PC-9 (cell line): ENCODE data around the gene RAD18. TPM values are rescaled to one million over a fixed set of nuclear protein-coding genes. Genes with fewer than 3 reads are reported as not detected.

Experiments
- BruUV-seq: library from RNA; stranded (reverse); fragments of 400-500 nt; replicated peaks from 2 replicates; lab custom pipeline; 2021; lab: Mats Ljungman, UMichigan
- CTCF ChIA-PET: fragments of 300-600 bp; sonication (Branson Sonifier 250); formaldehyde crosslinking; loops from one replicate; lab custom pipeline; 2022; ENCODE audit warnings: antibody characterized with exemption; lab: Charles Lee
- POLR2A ChIA-PET: fragments of 300-600 bp; sonication (Branson Sonifier 250); formaldehyde crosslinking; loops from one replicate; lab custom pipeline; 2022; ENCODE audit warnings: antibody characterized with exemption; ENCODE audit not compliant: unreplicated experiment; lab: Charles Lee
- DNase-seq, 2 experiments: peaks; one replicate each; pipeline versions ENCODE4 v3.0.0 to v3.0.0-alpha.2; 2015 to 2022; ENCODE audit warnings: mixed read lengths in 1 of 2
- H2AFZ ChIP-seq: fragments of 200-600 bp; sonication (generic); 2 replicates; pipeline ENCODE4 v1.8.1; 2017; ENCODE audit warnings: antibody characterized with exemption
- H3F3A ChIP-seq: fragments of 200-600 bp; sonication (generic); 2 replicates; pipeline ENCODE4 v1.8.1; 2017; ENCODE audit warnings: antibody characterized with exemption, mild to moderate bottlenecking, low read depth; ENCODE audit not compliant: insufficient read depth
- H3K27ac ChIP-seq: fragments of 200-600 bp; sonication (generic); 2 replicates; pipeline ENCODE4 v1.6.1; 2016; ENCODE audit warnings: mixed run types
- H3K27me3 ChIP-seq: fragments of 200-600 bp; sonication (generic); 2 replicates; pipeline ENCODE4 v1.6.1; 2016; ENCODE audit warnings: low read depth, mixed run types; ENCODE audit not compliant: insufficient read depth
- H3K36me3 ChIP-seq: fragments of 200-600 bp; sonication (generic); 2 replicates; pipeline ENCODE4 v1.6.1; 2016; ENCODE audit warnings: low read depth, mixed run types
- H3K4me1 ChIP-seq: fragments of 200-600 bp; sonication (generic); replicated peaks from 2 replicates; pipeline ENCODE4 v1.6.1; 2016; ENCODE audit warnings: mixed run types; ENCODE audit not compliant: insufficient read depth
- H3K4me2 ChIP-seq: fragments of 200-600 bp; sonication (generic); 2 replicates; pipeline ENCODE4 v1.6.1; 2017; ENCODE audit warnings: mixed run types
- H3K4me3 ChIP-seq: fragments of 200-600 bp; sonication (generic); 2 replicates; pipeline ENCODE4 v1.6.1; 2016; ENCODE audit warnings: mixed run types
- H3K79me2 ChIP-seq: fragments of 200-600 bp; sonication (generic); 2 replicates; pipeline ENCODE4 v1.6.1; 2017; ENCODE audit warnings: low read depth, mixed run types
- H3K9me2 ChIP-seq: fragments of 200-600 bp; sonication (generic); 2 replicates; pipeline ENCODE4 v1.8.1; 2017; ENCODE audit warnings: mild to moderate bottlenecking; ENCODE audit not compliant: insufficient read depth
- H3K9me3 ChIP-seq: fragments of 200-600 bp; sonication (generic); 2 replicates; pipeline ENCODE4 v1.8.1; 2016; ENCODE audit warnings: low read depth; ENCODE audit not compliant: insufficient read depth
- H4K20me1 ChIP-seq: fragments of 200-600 bp; sonication (generic); 2 replicates; pipeline ENCODE4 v1.8.1; 2017; ENCODE audit not compliant: insufficient read depth
- EZH2 ChIP-seq: fragments of 200-600 bp; sonication (generic); IDR thresholded peaks from 2 replicates; pipeline ENCODE4 v1.8.0; 2017; ENCODE audit warnings: antibody characterized with exemption, low read depth
- intact Hi-C: fragments of 100-400 bp; cut with micrococcal nuclease; formaldehyde crosslinking; loops from one replicate; pipeline ENCODE4 v1.10.0; 2022; ENCODE audit not compliant: unreplicated experiment
- total RNA-seq: library from RNA; stranded (reverse); gene quantifications from 2 replicates; pipeline ENCODE4 v1.2.3, GENCODE V29; 2021
- TF ChIP-seq, protein P1 (sequence below): fragments of 200-600 bp; sonication (generic); conservative IDR thresholded peaks from 2 replicates; pipeline ENCODE4 v1.6.1; 2017; ENCODE audit warnings: mixed run types, antibody characterized with exemption, mild to moderate bottlenecking, moderate library complexity

The RAD18 gene
- total RNA-seq, 1 experiment from 2014 or later, result 29.1 TPM

DNA sequence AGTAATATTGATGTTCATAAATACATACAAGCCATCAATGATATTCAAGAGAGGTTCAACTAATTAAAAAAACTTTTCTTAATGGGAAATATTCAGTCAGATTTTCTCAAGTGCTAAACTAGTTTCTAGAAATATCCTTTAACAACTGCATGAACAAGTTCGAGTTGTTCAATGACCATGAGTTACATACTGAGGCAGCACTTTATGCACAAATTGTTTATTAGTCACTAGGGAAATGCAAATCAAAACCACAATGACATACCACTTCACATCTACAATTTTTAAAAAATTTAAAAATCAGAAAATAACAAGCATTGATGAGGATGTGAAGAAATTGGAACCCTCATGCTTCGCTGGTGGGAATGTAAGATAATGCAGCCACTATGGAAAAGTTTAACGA is 62.4 kb downstream of the RAD18 start:
- H4K20me1 ChIP-seq, result no peaks in the 10 kb centered on the region
- H3F3A ChIP-seq, result no peaks in the 10 kb centered on the region; the same call in 1 of the 2 replicates
- H2AFZ ChIP-seq, result no peak overlapping the region
- TF ChIP-seq EZH2, result no peak
- POLR2A ChIA-PET, result no interaction called here
- H3K79me2 ChIP-seq, result no peaks in the 10 kb centered on the region
- no peak for DNase-seq
- H3K27ac ChIP-seq, result no peak overlapping the region
- 0 out of 2 replicates have a peak, but pooled peaks cover 4% of the 10 kb centered on the region for H3K36me3 ChIP-seq
- CTCF ChIA-PET, result no interaction called here
- H3K9me2 ChIP-seq, result no peaks in the 10 kb centered on the region
- intact Hi-C loops, result no loop called here
- H3K4me1 ChIP-seq, result no peaks in the 10 kb centered on the region
- no TSS peak for BruUV-seq
- no peak overlapping the region for H3K4me2 ChIP-seq
- no peaks in the 10 kb centered on the region for H3K9me3 ChIP-seq
- H3K27me3 ChIP-seq, result no peaks in the 10 kb centered on the region
- no peak overlapping the region for H3K4me3 ChIP-seq

DNA sequence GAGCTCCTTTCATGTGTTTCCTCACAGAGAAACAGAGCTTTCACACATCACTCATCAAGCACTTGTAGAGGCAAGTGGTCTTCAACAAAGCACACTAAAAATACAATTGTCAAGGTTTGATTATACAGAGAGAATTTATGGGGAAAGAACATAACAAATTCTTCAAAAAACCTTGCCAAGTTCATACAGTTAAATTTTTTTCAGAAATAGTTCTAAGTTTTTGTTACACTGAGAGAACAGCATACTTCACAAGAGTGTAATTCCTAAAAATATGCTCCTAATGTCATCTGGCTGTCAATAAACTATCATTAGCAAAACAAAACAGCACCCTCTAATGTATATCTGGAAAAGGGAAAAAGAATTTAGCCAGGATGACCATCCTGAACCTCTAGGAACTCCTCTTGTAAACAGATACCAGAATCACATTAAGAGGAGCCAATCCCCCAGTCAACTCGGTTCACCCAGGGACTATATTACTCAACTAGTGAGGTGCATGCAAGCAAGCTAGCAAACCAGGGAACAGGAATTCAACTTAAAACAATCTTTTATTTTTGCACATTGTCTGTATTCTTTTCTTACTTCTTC is 63.3 kb downstream of the RAD18 start:
- DNase-seq, result no peak
- no peak overlapping the region for H2AFZ ChIP-seq
- no peaks in the 10 kb centered on the region for H3K27me3 ChIP-seq
- ChIA-PET POLR2A (no interaction called here), CTCF (no interaction called here)
- no peaks in the 10 kb centered on the region for H3K9me2 ChIP-seq
- no peak overlapping the region for H3K4me2 ChIP-seq
- no TSS peak for BruUV-seq
- H3K27ac ChIP-seq, result no peak overlapping the region
- intact Hi-C loops, result no loop called here
- no peaks in the 10 kb centered on the region for H4K20me1 ChIP-seq
- H3K79me2 ChIP-seq, result no peaks in the 10 kb centered on the region
- 0 out of 2 replicates have a peak, but pooled peaks cover 4% of the 10 kb centered on the region for H3K36me3 ChIP-seq
- H3K9me3 ChIP-seq, result no peaks in the 10 kb centered on the region
- H3F3A ChIP-seq, result no peaks in the 10 kb centered on the region; the same call in 1 of the 2 replicates
- TF ChIP-seq, protein P1, sequence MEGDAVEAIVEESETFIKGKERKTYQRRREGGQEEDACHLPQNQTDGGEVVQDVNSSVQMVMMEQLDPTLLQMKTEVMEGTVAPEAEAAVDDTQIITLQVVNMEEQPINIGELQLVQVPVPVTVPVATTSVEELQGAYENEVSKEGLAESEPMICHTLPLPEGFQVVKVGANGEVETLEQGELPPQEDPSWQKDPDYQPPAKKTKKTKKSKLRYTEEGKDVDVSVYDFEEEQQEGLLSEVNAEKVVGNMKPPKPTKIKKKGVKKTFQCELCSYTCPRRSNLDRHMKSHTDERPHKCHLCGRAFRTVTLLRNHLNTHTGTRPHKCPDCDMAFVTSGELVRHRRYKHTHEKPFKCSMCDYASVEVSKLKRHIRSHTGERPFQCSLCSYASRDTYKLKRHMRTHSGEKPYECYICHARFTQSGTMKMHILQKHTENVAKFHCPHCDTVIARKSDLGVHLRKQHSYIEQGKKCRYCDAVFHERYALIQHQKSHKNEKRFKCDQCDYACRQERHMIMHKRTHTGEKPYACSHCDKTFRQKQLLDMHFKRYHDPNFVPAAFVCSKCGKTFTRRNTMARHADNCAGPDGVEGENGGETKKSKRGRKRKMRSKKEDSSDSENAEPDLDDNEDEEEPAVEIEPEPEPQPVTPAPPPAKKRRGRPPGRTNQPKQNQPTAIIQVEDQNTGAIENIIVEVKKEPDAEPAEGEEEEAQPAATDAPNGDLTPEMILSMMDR, result no peak
- TF ChIP-seq EZH2, result no peak
- H3K4me3 ChIP-seq, result no peak overlapping the region
- no peaks in the 10 kb centered on the region for H3K4me1 ChIP-seq

DNA sequence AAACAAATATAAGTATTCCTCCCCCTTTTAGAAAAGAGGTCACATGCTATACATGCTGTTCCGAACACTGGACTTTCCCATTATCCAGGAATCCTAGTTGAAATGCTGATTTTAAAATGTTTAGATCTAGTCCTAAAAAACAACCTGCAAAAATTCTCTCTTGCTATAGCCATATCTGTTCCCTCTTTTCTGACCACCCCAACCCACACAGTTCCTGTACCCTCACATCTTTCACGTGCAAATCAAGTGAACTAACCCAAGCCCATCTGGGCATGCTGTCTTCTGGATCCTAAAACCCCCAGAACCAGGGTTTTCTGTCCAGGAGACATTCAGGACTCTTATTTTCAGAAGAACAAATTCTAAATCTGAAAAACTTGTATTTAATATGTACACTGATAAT is 67.4 kb downstream of the RAD18 start:
- no TSS peak for BruUV-seq
- Histone ChIP-seq H4K20me1 (no peaks in the 10 kb centered on the region), H3K4me2 (no peak overlapping the region), H3K9me2 (no peaks in the 10 kb centered on the region), H3K4me3 (no peak overlapping the region), H3K27me3 (no peaks in the 10 kb centered on the region), H3K9me3 (no peaks in the 10 kb centered on the region), H3F3A (no peaks in the 10 kb centered on the region), H3K4me1 (no peaks in the 10 kb centered on the region), H3K79me2 (no peaks in the 10 kb centered on the region), H3K27ac (no peak overlapping the region), H3K36me3 (no peaks in the 10 kb centered on the region), H2AFZ (no peak overlapping the region)
- intact Hi-C loops, result no loop called here
- no peak for DNase-seq
- ChIA-PET POLR2A (no interaction called here), CTCF (no interaction called here)
- TF ChIP-seq, protein P1, result no peak
- TF ChIP-seq EZH2, result no peak

DNA sequence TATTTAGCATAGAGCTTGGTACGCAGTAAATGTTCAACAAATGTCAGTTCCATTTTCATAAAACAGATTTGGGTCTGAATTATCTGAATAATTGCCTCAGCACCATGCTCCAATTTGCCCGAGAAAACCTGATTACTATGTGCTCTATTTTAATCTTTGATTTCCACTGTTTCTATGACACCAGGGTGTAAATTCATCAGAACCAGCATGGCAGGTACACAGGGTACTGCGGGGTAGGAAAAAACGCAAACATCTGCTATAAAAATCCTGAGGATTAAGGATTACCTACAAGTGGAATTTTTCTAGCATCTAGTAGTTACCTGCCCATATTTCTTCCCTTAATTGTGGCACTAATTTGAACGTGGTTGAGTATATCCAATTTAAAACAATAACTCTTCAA is 70.3 kb downstream of the RAD18 start:
- no peaks in the 10 kb centered on the region for H4K20me1 ChIP-seq

More for the DNA sequence above, 70.3 kb downstream of the RAD18 start:
- H3K27me3 ChIP-seq, result no peaks in the 10 kb centered on the region
- ChIA-PET CTCF (interaction anchor here (0.6 kb wide), 1 partner anchor 70 kb away, joined by 4 read pairs; no protein-coding TSS in a partner anchor), POLR2A (no interaction called here)
- intact Hi-C loops, result no loop called here
- no peak overlapping the region for H2AFZ ChIP-seq
- TF ChIP-seq, protein P1, result no peak
- TF ChIP-seq EZH2, result no peak
- H3K4me3 ChIP-seq, result no peak overlapping the region
- H3K9me2 ChIP-seq, result no peaks in the 10 kb centered on the region
- H3K36me3 ChIP-seq, result peaks cover 12% of the 10 kb centered on the region
- H3K4me1 ChIP-seq, result no peaks in the 10 kb centered on the region
- H3F3A ChIP-seq, result no peaks in the 10 kb centered on the region
- no peaks in the 10 kb centered on the region for H3K79me2 ChIP-seq
- no TSS peak for BruUV-seq
- H3K27ac ChIP-seq, result no peak overlapping the region
- H3K4me2 ChIP-seq, result no peak overlapping the region
- DNase-seq, result no peak
- H3K9me3 ChIP-seq, result no peaks in the 10 kb centered on the region
